HepG2 (cell line): ENCODE results near the gene STN1. TPM values are rescaled to one million over a fixed set of nuclear protein-coding genes. Genes with fewer than 3 reads are reported as not detected.

Experiments used
- ATAC-seq: fragments of 200-7000 bp; cut with Tn5 transposase; 3 replicates; pipeline ENCODE4 v1.9.1; 2020; ENCODE audit warnings: mild to moderate bottlenecking, moderate library complexity
- BruUV-seq: library from RNA; stranded (reverse); fragments of 400-500 nt; replicated peaks from 2 replicates; lab custom pipeline; 2021; lab: Mats Ljungman, UMichigan
- CTCF ChIA-PET: fragments of 300-600 bp; formaldehyde crosslinking; extraction: SDS; loops from one replicate; lab custom pipeline; 2021; ENCODE audit warnings: low total read pairs, inconsistent platforms, low intra/inter-chr PET ratio; lab: Yijun Ruan, JAX
- POLR2A ChIA-PET: fragments of 350-600 bp; sonication (Branson Sonifier 250); formaldehyde crosslinking; loops from one replicate; lab custom pipeline; 2020; ENCODE audit warnings: antibody characterized with exemption, inconsistent platforms; lab: Yijun Ruan, JAX
- DNase-seq: peaks from one replicate; pipeline ENCODE4 v3.0.0-alpha.2; 2015; ENCODE audit warnings: low spot score
- FAIRE-seq: peaks from 3 replicates; lab custom pipeline; 2011; peaks lifted over from hg19 to GRCh38; lab: Jason Lieb, UNC
- H2AFZ ChIP-seq: one replicate; pipeline ENCODE4 v1.6.1; 2011; ENCODE audit warnings: low read length, inconsistent platforms
- H3K27ac ChIP-seq: fragments of 300-600 bp; 3 replicates; pipeline ENCODE4 v1.8.0; 2011; ENCODE audit warnings: mixed run types, mild to moderate bottlenecking, mixed read lengths, low read length, inconsistent platforms; ENCODE audit not compliant: insufficient read depth; ENCODE audit errors: extremely low read length
- H3K27me3 ChIP-seq, 2 experiments: fragments of 200-600 bp in 1 of 2; 2 replicates in 1 of 2; 3 replicates in 1 of 2; pipeline versions ENCODE4 v1.6.0 to v1.8.0; 2011; ENCODE audit warnings: low read length in 2 of 2, mild to moderate bottlenecking in 2 of 2, moderate library complexity in 2 of 2, inconsistent platforms in 1 of 2; ENCODE audit not compliant: insufficient read depth in 2 of 2, control insufficient read depth in 1 of 2
- H3K36me3 ChIP-seq, 2 experiments: fragments of 200-600 bp in 1 of 2; replicated peaks in 1 of 2; 2 replicates in 1 of 2; 3 replicates in 1 of 2; pipeline versions ENCODE4 v1.5.1 to v1.8.0; 2011; ENCODE audit warnings: low read length in 2 of 2, inconsistent platforms in 1 of 2; ENCODE audit not compliant: insufficient read depth in 2 of 2, control insufficient read depth in 1 of 2
- H3K4me1 ChIP-seq: 2 replicates; pipeline ENCODE4 v1.5.1; 2012; ENCODE audit warnings: low read length, inconsistent platforms; ENCODE audit not compliant: insufficient read depth
- H3K4me2 ChIP-seq: 2 replicates; pipeline ENCODE4 v1.6.0; 2011; ENCODE audit warnings: low read depth, low read length, inconsistent platforms
- H3K4me3 ChIP-seq, 3 experiments: fragments of 200-600 bp in 1 of 3; sonication (generic), shearing (Covaris generic) in 1 of 3; replicated peaks in 1 of 3; 2 replicates each; pipeline ENCODE4 v1.5.1; 2011 to 2016; ENCODE audit warnings: low read length in 3 of 3, inconsistent platforms in 2 of 3, low read depth in 2 of 3, mild to moderate bottlenecking in 2 of 3, control low read depth in 1 of 3, mixed read lengths in 1 of 3; ENCODE audit not compliant: insufficient read depth in 1 of 3
- H3K79me2 ChIP-seq: one replicate; pipeline ENCODE4 v1.6.1; 2011; ENCODE audit warnings: low read length, inconsistent platforms; ENCODE audit not compliant: insufficient read depth
- H3K9ac ChIP-seq: 2 replicates; pipeline ENCODE4 v1.6.0; 2011; ENCODE audit warnings: mild to moderate bottlenecking, low read depth, low read length, inconsistent platforms; ENCODE audit not compliant: insufficient read depth
- H3K9me3 ChIP-seq: 2 replicates; pipeline ENCODE4 v1.5.1; 2012; ENCODE audit warnings: mild to moderate bottlenecking, low read length
- H4K20me1 ChIP-seq: 2 replicates; pipeline ENCODE4 v1.6.0; 2011; ENCODE audit warnings: inconsistent platforms, mild to moderate bottlenecking, low read length, moderate library complexity; ENCODE audit not compliant: insufficient read depth
- CBFB ChIP-seq: sonication (generic); formaldehyde crosslinking; IDR thresholded peaks from 2 replicates; pipeline ENCODE4 v1.4.0; 2020; ENCODE audit warnings: missing genetic modification reagents
- CHCHD3 ChIP-seq: sonication (generic); formaldehyde crosslinking; IDR thresholded peaks from 2 replicates; pipeline ENCODE4 v1.8.0; 2022; ENCODE audit warnings: mild to moderate bottlenecking, missing genetic modification reagents, moderate library complexity
- HMG20A ChIP-seq: IDR thresholded peaks from 2 replicates; pipeline ENCODE4 v1.6.1; 2016; ENCODE audit warnings: borderline replicate concordance
- NCOA1 ChIP-seq: sonication (generic); formaldehyde crosslinking; IDR thresholded peaks from 2 replicates; pipeline ENCODE4 v1.9.0; 2021; ENCODE audit warnings: missing genetic modification reagents
- SKIL ChIP-seq: sonication (generic); formaldehyde crosslinking; IDR thresholded peaks from 2 replicates; pipeline ENCODE4 v1.8.0; 2022; ENCODE audit warnings: missing genetic modification reagents, mild to moderate bottlenecking, moderate library complexity, borderline replicate concordance
- TFE3 ChIP-seq: IDR thresholded peaks from 2 replicates; pipeline ENCODE4 v1.6.1; 2016
- WIZ ChIP-seq: sonication (generic); formaldehyde crosslinking; IDR thresholded peaks from 2 replicates; pipeline ENCODE4 v1.5.1; 2020; ENCODE audit warnings: mild to moderate bottlenecking, missing genetic modification reagents
- ZBTB38 ChIP-seq: sonication (generic); formaldehyde crosslinking; IDR thresholded peaks from 2 replicates; pipeline ENCODE4 v1.5.1; 2020; ENCODE audit warnings: mild to moderate bottlenecking, missing genetic modification reagents
- ZMYM3 ChIP-seq: sonication (generic); formaldehyde crosslinking; IDR thresholded peaks from 2 replicates; pipeline ENCODE4 v1.5.1; 2020; ENCODE audit warnings: mild to moderate bottlenecking, missing genetic modification reagents
- ZNF12 ChIP-seq: sonication (generic); formaldehyde crosslinking; IDR thresholded peaks from 2 replicates; pipeline ENCODE4 v1.5.0; 2020; ENCODE audit warnings: missing genetic modification reagents
- ZNF629 ChIP-seq: sonication (generic); formaldehyde crosslinking; conservative IDR thresholded peaks from 2 replicates; pipeline ENCODE4 v1.5.0; 2020; ENCODE audit warnings: missing genetic modification reagents
- WGBS: methylation state at CpG from one replicate; pipeline ENCODE4 v1.1.6; 2017; ENCODE audit warnings: low lambda C conversion rate; 5-methylcytosine and 5-hydroxymethylcytosine counted together
- in situ Hi-C: cut with HindIII; loops from 2 replicates; pipeline ENCODE4 v1.10.0; 2017; ENCODE audit warnings: low pct_unique_long_range_greater_than_20kb; ENCODE audit not compliant: extremely low pct_ligation_motif_present
- intact Hi-C: fragments of 100-400 bp; cut with micrococcal nuclease; formaldehyde crosslinking; loops from one replicate; pipeline ENCODE4 v1.10.0; 2022; ENCODE audit not compliant: unreplicated experiment
- polyA plus RNA-seq, 8 experiments: library from polyadenylated mRNA; depleted of rRNA in 3 of 8; stranded (reverse) in 7 of 8; unstranded in 1 of 8; fragments of >200 nt; fragmentation: Illumina TruSeq in 4 of 8; extraction: Trizol in 4 of 8; gene quantifications; 2 replicates each; pipeline versions ENCODE4 v1.2.1 to v1.2.3, GENCODE V29; 2011 to 2016; ENCODE audit warnings: low read depth in 4 of 8, missing spikeins in 1 of 8, mixed read lengths in 1 of 8; ENCODE audit not compliant: insufficient read depth in 1 of 8
- total RNA-seq, 5 experiments: library from RNA; depleted of rRNA; stranded (reverse); fragments of >200 nt; fragmentation: Illumina TruSeq; extraction: Trizol; gene quantifications; 2 replicates each; pipeline ENCODE4 v1.2.3, GENCODE V29; 2016; ENCODE audit warnings: low read depth in 1 of 5

The STN1 gene
- total and polyA plus RNA-seq, 2 of the 13 experiments (the other 11 are each of a cell fraction or from before 2014, with no cell fraction given): 17.6 to 22.7 TPM

- no peak overlapping the region for H3K27ac ChIP-seq
- 70% methylated on average over 1 of the region's 6 CpGs for WGBS
These were observed 74.0 kb downstream of the STN1 start for GRCh38 chr10:103843854-103844570.

GRCh38 chr10:103843045-103843444 is 74.9 kb downstream of the STN1 start:
- ATAC-seq (no peak), DNase-seq (no peak), FAIRE-seq (no peak)
- Histone ChIP-seq H3K4me3 (no peak overlapping the region), H3K9ac (no peak overlapping the region), H3K4me1 (peaks cover 91% of the 10 kb centered on the region), H3K27ac (no peak overlapping the region), H4K20me1 (peaks cover 41% of the 10 kb centered on the region), H3K79me2 (peaks cover 90% of the 10 kb centered on the region), H2AFZ (no peak overlapping the region), H3K4me2 (peak overlapping the region; percentile 22; the same call in 1 of the 2 replicates), H3K36me3 (peaks cover 8% of the 10 kb centered on the region in 2 experiments; a peak in 4 of 5 replicates), H3K27me3 (no peaks in the 10 kb centered on the region), H3K9me3 (no peaks in the 10 kb centered on the region)
- in situ Hi-C loops: no loop called here
- CTCF ChIA-PET: no interaction called here
- intact Hi-C loops: no loop called here
- whole genome bisulfite sequencing: 68% methylated on average over 3 of the region's 3 CpGs
- POLR2A ChIA-PET: interaction anchor here (1.3 to 2.5 kb wide), 5 partner anchors 9 to 49 kb away, joined by 3 to 12 read pairs (median 8); no protein-coding TSS in a partner anchor
- BruUV-seq: no TSS peak
- TF ChIP-seq WIZ (no peak), ZMYM3 (CRISPR knock-in tag) (0 out of 2 replicates have a peak, but pooled peaks have one; percentile 17), ZBTB38 (0 out of 2 replicates have a peak, but pooled peaks have one; percentile 14), ZNF12 (CRISPR knock-in tag) (no peak), SKIL (CRISPR knock-in tag) (peak; percentile 1; the same call in 1 of the 2 replicates), TFE3 (no peak), ZNF629 (peak; percentile 77), NCOA1 (CRISPR knock-in tag) (no peak), CBFB (CRISPR knock-in tag) (no peak)

More at GRCh38 chr10:103843854-103844570, 74.0 kb downstream of the STN1 start:
- FAIRE-seq: no peak
- no peak for TF ChIP-seq CHCHD3 (CRISPR knock-in tag)
- no peak for TF ChIP-seq HMG20A
- in situ Hi-C loops (no loop called here), intact Hi-C loops (no loop called here)
- POLR2A ChIA-PET: interaction anchor here (1.0 to 2.5 kb wide), 3 partner anchors 10 to 30 kb away, joined by 3 to 12 read pairs (median 3); no protein-coding TSS in a partner anchor
- no peaks in the 10 kb centered on the region for H3K27me3 ChIP-seq
- CTCF ChIA-PET: no interaction called here
- no peak overlapping the region for H2AFZ ChIP-seq
- H3K9me3 ChIP-seq: no peaks in the 10 kb centered on the region
- no peak overlapping the region for H3K4me2 ChIP-seq
- H3K9ac ChIP-seq: no peak overlapping the region
- DNase-seq: no peak
- no peak overlapping the region for H3K4me3 ChIP-seq
- H4K20me1 ChIP-seq: peaks cover 45% of the 10 kb centered on the region
- no peak for ATAC-seq
- peaks cover 90% of the 10 kb centered on the region for H3K4me1 ChIP-seq
- peaks cover 90% of the 10 kb centered on the region for H3K79me2 ChIP-seq
- H3K36me3 ChIP-seq: peaks cover 8 to 9% of the 10 kb centered on the region in 2 experiments; a peak in 4 of 5 replicates
- no TSS peak for BruUV-seq
